HTR-8/SVneo (cell line): ENCODE data around the gene NRL.
A peak's percentile ranks its signal among the peaks of the same experiment; 100 is the strongest.
"Not testable (repeated sequence)": the region's sequence is repeated elsewhere in the genome, so short reads cannot be mapped to it uniquely, and the experiment has no call there.

ENCODE experiments used
- DNase-seq: peaks from one replicate; pipeline ENCODE4 v3.0.0; 2011; ENCODE audit warnings: low spot score, mixed read lengths; ENCODE audit not compliant: insufficient read length
- FAIRE-seq: peaks from 2 replicates; lab custom pipeline; 2011; peaks lifted over from hg19 to GRCh38; lab: Jason Lieb, UNC

Gene NRL

DNA sequence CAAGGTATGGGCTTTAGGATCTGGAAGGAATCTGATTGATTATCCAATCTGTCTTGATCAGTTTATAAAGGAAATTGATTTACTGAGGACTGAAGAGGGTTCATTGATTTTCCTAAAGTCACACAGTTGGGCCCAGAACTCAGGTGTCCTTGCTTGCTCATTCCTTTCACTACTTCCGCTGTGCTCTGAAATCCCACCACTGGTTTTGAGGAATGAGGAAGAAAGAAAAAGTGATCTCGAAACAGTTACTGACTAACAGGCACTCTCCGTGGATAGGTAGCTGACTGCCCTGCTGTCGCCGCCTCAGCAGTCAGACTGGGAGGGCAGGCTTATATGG, 15.6 kb upstream of the NRL start, which contains the start of gene FITM1:
Gene FITM1, plus strand, starts transcription at position 280 of the 337 bp plus-strand sequence. CDS start 905 bp downstream, outside the sequence.
- FAIRE-seq = no peak
- no peak for DNase-seq

DNA sequence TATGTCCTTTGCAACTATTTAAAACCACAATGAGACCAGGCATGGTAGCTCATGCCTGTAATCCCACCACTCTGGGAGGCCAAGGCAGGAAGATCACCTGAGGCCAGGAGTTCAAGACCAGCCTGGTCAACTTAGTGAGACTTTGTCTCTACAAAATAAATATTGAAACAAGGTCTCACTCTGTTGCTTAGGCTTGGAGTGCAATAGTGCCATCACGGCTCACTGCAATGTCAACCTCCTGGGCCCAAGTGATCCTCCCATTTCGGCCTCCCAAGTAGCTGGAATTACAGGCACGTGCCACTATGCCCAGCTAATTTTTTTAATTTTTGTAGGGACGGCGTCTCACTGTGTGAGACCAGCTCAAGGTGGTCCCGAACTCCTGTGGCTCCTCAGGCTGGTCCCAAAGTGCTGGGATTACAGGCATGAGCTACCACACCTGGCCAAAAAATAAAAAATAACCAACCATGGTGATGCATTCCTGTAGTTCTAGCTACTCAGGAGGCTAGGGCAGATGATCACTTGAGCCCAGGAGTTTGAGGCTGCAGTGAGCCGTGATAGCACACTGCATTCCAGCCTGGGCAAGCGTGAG, 14.8 kb upstream of the NRL start:
- DNase-seq (no peak), FAIRE-seq (no peak)

- FAIRE-seq (no peak), DNase-seq (no peak)
These were observed 12.9 kb upstream of the NRL start for GRCh38 chr14:24127673-24128072.

GRCh38 chr14:24126939-24127338, 12.2 kb upstream of the NRL start:
- DNase-seq (no peak), FAIRE-seq (no peak)

- DNase-seq (no peak), FAIRE-seq (no peak)
These were observed 9.0 kb upstream of the NRL start for GRCh38 chr14:24123424-24124417.

DNA sequence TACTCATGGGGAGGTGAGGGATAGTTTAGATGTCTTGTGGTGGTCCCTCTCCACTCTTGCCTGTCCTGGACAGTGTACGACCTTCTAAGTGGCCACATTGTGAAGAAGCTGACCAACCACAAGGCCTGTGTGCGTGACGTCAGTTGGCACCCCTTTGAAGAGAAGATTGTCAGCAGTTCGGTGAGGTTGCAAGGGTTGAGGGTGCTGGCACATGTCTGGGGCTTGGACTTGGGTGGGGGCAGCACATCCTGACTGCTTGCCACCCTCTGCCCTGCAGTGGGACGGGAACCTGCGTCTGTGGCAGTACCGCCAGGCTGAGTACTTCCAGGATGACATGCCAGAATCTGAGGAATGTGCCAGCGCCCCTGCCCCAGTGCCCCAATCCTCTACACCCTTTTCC, 8.1 kb upstream of the NRL start:
- no peak for DNase-seq
- FAIRE-seq = no peak

DNA sequence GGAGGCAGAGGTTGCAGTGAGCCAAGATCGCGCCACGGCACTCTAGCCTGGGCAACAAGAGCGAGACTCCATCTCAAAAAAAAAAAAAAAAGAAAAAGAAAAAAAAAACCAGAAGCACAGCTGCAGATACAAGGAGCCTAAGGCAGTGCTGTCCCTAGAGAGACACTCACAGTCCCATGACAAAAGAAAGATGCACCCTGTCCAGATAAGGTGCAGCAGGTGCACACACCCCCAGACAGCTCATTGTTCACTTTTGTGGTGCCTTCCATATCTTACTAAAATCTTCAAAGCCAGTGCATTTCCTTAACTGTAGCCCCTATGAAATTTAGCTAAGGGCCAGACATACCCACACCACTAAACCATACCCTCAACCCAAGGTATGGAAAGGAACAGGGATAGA, 7.7 kb upstream of the NRL start:
- no peak for FAIRE-seq
- DNase-seq = no peak

DNA sequence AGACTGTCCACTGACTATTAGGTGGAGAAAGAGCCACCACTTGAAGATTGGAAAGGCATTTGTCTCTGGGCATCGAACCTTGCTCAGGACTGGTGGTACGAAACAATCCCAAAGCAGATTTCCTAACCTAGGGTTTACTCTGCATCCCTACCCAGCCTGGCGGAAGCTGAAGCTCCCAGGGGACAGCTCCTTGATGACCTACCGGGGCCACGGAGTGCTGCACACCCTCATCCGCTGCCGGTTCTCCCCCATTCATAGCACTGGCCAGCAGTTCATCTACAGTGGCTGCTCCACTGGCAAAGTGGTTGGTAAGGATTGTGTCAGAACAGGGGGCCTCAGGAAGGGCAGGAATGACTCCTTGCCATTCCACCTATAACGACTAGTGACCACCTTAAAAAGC, 6.5 kb upstream of the NRL start:
- DNase-seq (no peak), FAIRE-seq (no peak)

- DNase-seq (no peak), FAIRE-seq (no peak)
These were observed 4.9 kb upstream of the NRL start for GRCh38 chr14:24119691-24120090.

GRCh38 chr14:24117179-24117578, 2.4 kb upstream of the NRL start:
- FAIRE-seq = no peak
- no peak for DNase-seq

DNA sequence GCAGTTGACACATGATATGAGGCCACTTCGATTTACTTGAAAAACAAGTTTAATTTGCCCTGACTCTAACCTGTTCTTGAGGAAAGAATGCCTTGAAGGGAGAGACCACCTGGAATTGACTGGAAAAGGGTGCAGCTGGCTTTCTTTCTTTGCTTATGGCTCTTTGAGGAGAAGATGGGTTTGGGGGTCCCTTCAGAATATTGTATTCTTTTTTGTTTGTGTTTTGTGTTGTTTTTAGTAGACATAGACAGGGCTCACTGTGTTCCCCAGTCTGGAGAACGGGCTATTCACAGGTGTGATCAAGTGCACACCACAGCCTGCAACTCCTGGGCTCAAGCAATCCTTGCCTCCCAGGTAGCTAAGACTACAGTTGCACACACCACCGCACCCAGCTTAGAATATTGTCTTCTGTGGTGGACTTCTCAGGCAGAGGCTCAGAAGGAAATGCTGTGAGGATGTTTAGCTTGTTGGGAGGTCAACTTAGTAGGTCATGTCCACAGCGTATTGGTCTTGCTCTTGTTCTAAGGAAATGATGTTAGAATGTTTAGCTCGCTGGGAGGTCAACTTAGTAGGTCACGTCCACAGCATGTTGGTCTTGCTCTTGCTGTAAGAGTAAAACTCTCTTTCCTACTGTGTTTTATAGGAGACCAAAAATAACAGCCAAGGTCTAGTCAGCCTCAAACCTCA, 1.5 kb upstream of the NRL start:
- DNase-seq (no peak), FAIRE-seq (no peak)

GRCh38 chr14:24115422-24116127, 826 bp upstream of the NRL start:
- FAIRE-seq = no peak
- DNase-seq = no peak

DNA sequence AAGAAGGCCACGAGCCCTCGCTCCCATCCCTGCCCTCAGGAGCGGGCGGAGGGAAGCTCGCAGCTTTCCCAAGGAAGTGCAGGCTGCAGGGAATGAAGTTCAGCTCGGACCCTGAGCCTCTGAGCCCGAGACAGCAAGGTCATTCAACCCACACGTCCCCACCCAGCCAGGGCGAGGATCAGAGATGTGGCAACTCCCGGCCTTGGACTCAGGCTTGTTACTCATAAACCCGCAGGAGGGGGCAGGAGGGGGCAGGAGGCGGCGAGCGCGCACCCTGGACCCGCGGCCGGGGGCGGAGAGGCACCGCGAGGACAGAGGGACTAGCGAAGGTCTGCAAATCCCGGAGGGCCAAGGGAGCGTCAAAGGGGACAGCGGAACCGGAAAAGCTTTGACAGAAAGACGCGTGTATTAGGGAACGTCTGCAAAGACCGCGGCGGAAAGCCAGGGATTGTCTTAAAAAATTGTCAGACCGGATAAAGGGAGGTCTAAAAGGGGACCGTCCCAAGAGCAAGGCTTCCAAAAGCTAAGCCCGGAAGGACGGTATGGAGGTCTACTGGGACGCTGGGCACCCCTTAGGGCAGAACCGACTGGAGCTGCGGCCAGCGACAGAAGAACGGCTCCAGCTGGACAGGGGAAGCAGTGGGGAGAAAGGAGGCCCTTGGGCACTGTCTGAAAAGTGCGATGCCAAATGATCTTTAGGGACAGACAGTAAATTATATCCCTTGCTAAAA, 783 bp downstream of the NRL start:
- DNase-seq = peak; percentile 61
- FAIRE-seq = no peak

GRCh38 chr14:24113379-24113800, 1.4 kb downstream of the NRL start:
- DNase-seq (no peak), FAIRE-seq (no peak)

- FAIRE-seq = no peak
- DNase-seq = no peak
These were observed 4.2 kb downstream of the NRL start for GRCh38 chr14:24110523-24110922.

GRCh38 chr14:24110060-24110459, 4.7 kb downstream of the NRL start:
- DNase-seq (no peak), FAIRE-seq (no peak)

GRCh38 chr14:24108336-24108874, 6.3 kb downstream of the NRL start:
- no peak for FAIRE-seq
- DNase-seq = no peak

- DNase-seq (no peak), FAIRE-seq (no peak)
These were observed 8.0 kb downstream of the NRL start for GRCh38 chr14:24106672-24107271.

- not testable (repeated sequence) for FAIRE-seq
These were observed 9.0 kb downstream of the NRL start for GRCh38 chr14:24105609-24106239.

More at GRCh38 chr14:24105609-24106239, 9.0 kb downstream of the NRL start:
- DNase-seq = not testable (repeated sequence)
